Fibroblast of peridontal ligament (primary cell): ENCODE data around the gene GABPB2.

Source experiments
- DNase-seq: peaks from one replicate; pipeline ENCODE4 v3.0.0-alpha.2; 2010; ENCODE audit errors: extremely low read depth

The GABPB2 gene

DNA sequence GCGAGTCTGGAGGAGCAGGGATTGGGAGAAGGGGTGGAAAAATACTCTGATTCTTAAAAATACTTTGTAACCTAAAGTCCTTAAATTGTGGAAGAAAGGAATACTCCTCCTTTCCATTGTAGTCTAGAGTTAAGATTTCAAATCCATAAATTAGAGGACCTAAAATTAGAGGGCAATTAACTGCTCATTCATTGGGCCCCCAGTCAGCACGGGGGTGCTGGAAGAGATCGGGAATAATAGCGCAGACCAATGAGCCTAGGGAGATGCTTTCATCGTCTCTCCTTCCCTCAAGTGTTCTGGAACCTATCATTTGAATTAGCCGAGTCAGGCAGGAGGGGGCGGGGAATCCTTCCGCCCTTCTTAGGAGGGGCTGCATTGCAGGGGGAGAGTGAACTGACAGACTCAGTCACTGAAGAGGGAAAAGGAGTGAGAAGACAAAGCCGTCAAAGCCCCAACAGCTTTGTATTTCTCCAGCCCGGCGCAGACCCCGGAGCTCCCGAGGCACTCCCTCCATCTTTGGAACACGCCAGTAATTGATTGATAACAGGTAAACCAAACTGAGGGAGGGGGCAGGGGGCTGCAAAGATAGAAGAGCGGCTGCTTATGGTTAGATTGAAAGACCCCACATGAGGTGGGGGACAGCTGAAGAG is 10.4 kb upstream of the GABPB2 start, which contains the start of gene MLLT11:
Gene MLLT11, plus strand, starts transcription at position 391 of the 650 bp plus-strand sequence. CDS start 6,828 bp downstream, outside the sequence.
- DNase-seq, result peak; percentile 58

DNA sequence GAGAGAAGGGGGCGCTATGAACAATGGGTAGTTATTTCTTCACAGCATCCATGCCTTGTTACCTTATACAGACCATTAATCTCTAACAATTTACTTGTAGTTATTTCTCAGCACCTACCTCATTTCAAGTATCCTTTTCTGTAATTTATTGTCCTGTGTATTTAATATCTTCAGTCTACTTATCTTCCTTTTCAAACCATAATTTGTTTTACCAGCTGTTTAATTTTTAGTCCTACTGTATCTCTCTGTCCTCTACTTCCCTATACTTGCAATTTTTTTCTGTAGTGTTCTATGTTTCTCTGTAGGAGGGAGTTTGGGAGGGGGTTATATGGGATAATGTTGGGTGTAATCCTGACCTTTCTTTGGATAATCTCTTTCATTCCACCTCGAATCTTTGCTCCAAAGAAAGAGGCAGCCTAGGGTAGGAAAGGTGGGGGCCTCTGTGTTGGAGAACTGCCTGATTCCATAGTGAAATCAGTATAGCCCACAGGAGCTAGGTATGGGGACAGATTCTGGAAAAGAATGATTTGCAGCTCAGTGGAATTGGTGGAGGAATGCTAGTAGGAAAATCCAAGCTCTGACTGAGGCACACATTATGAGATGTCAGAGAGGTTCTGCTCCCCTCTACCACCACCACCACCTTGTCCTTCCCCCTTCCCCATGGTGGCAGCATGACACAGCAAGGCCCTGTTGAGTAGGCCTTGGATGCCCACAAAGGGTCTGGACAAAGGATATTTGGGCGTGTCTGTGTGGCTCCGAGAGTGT is 9.7 kb upstream of the GABPB2 start:
- peak; percentile 12 for DNase-seq

DNA sequence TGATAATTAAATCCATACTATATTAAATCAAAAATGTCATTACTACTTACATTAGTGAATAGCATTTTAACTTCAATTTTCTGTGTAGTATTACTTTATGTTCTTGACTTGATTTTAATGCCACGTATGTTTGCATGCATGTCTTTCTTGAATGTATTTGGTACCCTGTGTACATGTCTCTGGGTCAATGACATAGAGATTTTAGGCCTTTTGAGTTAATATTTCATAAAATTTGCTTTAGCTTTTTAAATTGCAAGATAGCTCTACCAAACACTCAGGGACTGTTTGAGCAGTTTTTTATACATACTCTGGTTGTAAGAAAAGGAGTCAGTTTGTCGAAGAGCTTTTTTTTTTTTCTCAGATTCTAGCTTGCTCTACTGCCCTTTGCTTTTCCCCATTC is 8.9 kb upstream of the GABPB2 start:
- peak; percentile 24 for DNase-seq

DNA sequence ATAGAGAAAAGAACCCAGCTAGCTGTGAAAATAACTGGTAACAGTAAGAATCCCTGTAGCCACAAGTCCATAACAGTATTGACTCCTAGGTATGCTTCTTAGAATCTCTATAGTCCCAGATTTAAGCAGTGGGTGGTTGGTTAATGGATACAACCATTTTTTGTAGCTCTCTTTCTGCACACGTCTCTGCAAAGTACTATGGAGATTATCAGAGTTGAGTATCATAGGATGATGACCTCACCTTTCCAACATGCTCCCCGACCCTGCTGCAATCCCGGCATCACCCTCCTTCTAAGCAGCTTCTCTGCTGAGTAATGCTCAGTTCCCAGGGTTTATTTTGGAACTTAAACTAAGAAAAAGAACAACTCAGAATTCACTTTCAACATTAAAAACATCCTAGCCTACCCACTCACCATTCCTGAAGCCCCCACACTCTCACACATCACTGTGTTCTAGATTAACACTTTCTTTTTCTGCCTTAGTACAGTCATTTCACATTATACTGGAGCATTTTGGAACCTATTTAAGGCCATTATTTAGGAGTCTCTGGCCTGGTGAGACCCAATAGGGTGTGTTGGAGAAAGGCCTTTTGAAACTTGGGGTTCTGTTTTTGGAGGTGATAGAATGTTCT is 7.7 kb upstream of the GABPB2 start:
- peak; percentile 90 for DNase-seq

DNA sequence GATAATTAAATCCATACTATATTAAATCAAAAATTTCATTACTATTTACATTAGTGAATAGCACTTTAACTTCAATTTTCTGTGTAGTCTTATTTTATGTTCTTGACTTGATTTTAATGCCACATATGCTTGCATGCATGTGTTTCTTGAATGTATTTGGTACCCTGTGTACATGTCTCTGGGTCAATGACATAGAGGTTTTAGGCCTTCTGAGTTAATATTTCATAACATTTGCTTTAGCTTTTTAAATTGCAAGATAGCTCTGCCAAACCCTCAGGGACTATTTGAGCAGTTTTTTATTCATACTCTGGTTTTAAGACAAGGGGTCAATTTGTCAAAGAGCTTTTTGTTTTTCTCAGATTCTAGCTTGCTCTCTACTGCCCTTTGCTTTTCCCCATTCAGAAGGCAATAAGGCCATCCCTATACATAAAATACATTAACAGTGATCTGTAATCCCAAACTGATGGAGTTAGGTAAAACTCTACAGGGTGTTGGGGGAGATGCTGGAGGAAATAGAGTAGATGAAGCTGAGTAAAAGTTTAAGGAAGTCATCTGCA is 5.4 kb upstream of the GABPB2 start:
- no peak for DNase-seq

DNA sequence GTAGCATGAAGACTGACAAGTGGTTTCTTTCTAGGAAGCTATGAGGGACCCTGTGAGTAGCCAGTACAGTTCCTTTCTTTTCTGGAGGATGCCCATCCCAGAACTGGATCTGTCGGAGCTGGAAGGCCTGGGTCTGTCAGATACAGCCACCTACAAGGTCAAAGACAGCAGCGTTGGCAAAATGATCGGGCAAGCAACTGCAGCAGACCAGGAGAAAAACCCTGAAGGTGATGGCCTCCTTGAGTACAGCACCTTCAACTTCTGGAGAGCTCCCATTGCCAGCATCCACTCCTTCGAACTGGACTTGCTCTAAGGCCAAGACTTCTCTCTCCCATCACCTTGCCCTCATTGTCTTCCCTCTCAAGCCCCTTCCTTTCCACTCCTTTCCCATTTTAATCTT is 3.4 kb upstream of the GABPB2 start:
- DNase-seq, result no peak

DNA sequence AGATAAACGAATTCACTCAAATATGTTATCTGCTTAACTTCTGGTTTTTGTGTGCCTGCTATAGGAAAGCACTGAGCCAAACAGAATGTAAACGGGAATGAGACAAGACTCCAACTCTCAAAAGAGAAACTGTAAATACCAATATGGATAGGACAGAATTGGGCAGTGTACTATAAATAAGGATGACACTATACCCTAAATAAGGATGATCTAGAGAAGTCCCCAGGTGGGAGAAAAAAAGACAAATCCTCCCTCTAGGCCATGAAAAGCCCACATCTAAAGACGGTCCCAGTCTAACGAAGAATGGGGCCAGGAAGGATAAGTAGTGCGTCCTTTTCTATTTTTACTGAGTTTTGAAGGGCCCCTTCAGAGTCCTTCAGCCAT is 1.5 kb upstream of the GABPB2 start:
- no peak for DNase-seq

DNA sequence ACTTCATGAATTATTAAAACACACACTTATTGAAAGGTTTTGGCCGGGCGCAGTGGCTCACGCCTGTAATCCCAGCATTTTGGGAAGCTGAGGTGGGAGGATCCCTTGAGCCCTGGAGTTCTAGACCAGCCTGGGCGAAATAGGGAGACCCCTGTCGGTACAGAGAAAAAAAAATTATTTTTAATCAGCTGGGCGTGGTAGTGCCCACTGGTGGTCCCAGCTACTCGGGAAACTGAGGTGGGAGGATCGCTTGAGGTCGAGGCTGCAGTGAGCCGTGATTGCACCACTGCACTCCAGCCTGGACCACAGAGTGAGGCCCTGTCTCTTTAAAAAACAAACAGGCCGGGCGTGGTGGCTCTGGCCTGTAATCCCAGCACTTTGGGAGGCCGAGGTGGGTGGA is 1.7 kb downstream of the GABPB2 start:
- no peak for DNase-seq

DNA sequence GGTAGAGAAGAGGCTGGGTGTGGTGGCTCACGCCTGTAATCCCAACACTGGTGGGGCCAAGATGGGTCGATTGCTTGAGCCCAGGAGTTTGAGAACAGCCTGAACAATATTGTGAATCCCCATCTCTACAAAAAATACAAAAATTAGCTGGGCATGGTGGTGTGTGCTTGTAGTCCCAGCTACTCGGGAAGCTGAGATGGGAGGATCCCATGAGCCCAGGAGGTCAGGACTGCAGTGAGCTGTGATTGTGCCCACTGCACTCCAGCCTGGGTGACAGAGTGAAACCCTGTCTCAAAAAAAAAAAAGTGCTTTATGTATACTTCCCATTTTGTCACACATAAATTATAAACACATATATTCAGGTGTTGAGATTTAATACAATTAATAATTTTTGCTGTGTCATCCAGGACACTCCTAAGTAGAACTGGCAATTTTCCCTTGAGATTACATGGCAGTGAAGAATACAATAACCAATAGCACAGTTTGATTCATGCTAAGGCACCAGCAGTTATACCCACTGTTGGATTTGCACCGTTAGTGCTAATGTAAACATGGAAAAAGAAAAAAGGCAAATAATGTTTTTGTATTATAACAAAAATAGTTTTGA is 15.5 kb downstream of the GABPB2 start:
- DNase-seq, result no peak

DNA sequence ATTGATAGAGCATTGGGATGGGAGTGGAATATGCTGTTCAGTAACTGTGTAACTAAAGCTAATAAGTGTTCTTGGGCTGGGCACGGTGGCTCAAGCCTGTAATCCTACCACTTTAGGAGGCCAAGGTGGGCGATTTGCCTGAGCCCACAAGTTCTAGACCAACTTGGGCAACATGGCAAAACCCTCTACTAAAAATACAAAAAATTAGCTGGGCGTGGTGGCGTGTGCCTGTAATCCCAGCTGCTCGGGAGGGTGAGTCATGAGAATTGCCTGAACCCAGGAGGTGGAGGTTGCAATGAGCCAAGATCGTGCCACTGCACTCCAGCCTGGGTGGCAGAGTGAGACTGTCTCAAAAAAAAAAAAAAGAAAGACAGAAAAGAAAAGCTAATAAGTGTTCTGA is 26.9 kb downstream of the GABPB2 start:
- DNase-seq, result peak; percentile 19

DNA sequence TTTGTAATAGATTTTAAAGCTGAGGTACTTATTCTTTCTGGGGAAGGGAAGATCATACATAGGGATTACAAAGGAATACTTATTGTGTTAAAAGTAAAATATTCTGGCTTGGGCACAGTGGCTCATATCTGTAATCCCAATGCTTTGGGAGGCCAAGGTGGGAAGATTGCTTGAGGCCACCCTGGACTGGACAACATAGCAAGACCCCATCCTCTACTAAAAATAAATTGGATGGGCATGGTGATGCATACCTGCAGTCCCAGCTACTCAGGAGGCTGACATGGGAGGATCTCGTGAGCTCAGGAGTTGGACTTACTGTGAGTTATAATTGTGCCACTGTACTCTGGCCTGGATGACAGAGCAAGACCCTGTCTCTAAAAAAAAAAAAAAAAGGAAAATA is 27.6 kb downstream of the GABPB2 start:
- no peak for DNase-seq

DNA sequence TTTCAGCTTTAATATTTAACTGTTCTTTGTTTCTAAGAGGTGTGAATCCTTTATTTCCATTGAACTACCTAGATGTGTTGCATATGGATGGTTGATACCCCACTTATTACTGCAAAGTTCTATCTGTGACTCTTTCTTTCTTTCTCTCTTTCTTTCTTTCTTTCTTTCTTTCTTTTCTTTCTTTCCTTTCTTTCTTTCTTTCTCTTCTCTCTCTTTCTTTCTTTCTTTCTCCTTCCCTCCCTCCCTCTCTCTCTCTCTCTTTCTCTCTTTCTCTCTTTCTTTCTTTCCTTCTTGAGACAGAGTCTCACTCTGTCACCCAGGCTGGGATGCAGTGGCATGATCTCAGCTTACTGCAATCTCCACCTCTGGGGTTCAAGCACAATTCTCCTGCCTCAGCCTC is 34.1 kb downstream of the GABPB2 start:
- DNase-seq, result no peak

DNA sequence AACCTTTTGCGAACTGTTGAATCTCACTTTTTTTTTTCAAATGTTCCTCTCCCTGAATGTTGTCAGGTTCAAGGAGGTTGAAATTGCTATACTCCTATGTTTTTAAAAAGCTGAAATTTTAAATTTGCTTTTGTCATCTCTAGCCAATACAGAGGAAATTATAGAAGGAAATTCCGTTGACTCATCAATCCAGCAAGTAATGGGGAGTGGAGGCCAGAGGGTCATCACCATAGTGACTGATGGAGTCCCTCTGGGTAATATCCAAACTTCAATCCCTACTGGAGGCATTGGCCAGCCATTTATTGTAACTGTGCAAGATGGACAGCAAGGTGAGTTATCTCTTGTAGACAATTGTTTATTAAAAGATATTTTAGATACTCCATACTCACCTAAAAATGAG is 36.3 kb downstream of the GABPB2 start:
- peak; percentile 35 for DNase-seq

DNA sequence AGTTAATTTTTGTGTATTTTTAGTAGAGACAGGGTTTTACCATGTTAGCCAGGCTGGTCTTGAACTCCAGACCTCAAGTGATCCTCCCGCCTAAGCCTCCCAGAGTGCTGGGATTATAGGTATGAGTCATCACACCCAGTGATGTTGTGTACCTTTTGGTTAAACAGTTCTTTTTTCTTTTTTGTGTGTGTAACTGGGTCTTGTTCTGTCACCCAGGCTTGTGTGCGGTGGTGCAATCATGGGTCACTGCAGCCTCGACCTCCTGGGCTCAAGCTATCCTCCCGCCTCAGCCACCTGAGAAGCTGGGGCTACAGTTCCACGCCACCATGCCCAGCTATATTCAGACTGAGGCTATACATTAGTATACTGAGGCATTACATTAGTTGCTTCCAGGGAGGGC is 37.8 kb downstream of the GABPB2 start:
- no peak for DNase-seq

DNA sequence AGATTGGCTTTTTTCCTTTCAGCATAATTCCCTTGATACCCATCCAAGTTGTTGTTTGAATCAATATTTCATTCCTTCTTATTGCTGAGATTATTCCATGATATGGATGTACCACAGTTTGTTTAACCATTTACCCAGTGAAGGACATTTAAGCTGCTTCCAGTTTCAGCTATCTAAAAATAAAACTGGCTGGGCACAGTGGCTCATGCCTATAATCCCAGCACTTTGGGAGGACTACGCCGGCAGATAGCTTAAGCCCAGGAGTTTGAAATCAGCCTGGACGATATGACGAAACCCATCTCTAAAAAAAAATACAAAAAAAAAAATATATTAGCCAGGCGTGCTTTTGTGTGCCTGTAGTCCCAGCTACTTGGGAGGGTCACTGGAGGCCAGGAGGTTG is 43.3 kb downstream of the GABPB2 start:
- DNase-seq, result no peak

DNA sequence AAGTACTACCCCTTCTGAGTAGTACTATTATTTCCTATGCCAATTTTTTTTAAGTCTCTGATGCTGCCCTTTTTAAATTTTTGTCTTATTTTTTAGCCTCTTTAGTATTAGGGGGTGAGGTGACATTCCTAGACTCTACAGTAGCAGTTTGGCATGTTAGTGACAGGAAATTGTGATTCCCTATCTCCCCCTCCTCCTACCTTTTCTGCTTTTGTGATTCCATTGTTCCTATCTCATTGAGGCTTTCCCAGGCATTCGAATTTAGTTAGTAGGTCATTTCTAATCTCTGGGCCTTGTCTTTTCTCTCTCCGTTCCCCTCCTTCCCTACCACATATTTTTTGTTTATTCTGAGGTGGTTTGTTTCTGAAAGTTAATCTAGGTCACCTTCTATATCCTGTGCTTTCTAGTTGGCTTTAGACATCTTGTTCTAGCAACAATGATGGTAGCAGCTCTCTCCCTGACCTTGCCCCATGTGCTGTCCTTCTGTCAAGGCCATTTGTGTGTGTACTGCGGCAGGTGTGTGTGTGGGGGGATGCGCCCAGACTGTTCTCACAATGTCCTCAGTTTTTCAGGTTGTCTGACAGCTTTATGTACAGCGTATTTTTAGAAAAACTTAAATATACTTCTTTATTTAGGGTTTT is 54.3 kb downstream of the GABPB2 start:
- DNase-seq, result no peak

DNA sequence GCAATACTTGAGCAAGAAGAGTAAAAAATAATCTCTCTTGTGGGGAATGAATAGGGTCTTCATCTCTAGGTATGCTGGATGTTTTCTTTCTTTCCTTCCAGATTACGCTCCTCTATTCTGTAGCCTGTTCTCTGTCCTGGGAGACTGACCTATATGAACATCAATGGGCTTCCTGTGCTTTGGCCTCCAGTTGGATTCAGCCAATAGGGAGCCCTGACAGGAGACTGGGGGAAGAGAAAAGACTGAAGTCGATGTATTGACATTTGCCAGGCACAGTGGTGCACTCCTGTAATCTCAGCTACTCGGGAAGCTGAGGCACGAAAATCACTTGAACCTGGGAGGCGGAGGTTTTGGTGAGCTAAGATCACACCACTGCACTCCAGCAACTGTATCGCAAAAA is 58.2 kb downstream of the GABPB2 start:
- DNase-seq, result no peak

DNA sequence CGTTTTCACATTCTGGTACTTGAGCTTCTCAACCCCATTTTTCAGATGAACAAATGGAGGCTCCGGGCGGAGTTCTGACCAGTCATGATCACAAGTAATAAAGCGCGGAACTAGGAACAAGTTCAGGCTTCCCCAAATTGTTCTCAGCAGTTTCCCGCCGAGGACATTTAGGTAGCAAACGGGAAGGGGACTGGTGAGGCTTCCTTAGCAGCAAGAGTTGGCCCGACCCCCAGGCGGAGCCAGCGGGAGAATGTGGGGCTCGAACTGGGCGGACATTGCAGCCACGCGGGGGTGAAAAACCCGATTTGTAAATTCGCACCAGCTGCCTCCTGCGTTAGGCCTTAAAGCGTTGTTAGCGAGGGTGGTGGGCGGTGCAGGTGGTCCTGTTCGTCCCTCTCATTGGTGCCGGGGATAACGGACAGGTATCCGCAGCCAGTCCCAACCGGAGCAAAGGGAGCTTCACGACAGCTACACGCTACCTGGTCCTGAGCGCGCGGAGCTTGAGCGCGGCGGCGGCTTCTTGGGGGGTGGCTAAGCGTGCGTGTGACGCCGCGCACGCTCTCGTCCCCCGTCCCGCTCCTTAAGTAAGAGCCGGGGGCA is 60.5 kb downstream of the GABPB2 start:
- DNase-seq, result peak; percentile 76

DNA sequence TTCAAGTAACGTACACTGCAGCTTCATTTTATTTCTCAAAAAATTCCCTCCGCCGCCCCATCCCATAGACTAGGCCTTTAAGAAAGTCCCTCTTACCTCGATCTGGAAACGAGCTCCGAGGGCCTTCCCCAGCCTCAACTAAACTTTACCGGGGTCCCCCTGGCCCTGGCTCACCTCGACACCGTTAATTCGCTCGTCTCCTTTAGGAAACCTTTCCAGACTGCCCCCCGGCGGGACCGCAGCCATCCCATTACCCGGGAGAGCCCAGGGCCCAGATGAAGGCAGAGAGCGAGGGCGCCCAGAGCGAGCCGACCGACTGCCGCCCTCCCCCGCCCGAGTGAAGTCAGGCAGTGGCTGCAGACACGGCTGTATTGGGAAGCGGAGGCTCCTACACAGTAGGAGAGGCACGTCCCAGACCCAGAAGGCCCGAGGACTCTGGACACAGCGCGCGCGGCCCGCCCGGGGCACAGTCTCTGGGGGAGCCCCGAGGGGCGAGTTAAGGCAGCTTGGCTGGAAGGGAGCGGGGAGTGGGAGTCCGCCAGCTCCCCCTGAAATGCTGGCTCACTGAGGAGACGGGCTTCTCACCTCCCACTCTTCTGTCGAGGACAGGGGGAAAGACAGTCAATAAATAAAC is 61.3 kb downstream of the GABPB2 start:
- DNase-seq, result no peak

DNA sequence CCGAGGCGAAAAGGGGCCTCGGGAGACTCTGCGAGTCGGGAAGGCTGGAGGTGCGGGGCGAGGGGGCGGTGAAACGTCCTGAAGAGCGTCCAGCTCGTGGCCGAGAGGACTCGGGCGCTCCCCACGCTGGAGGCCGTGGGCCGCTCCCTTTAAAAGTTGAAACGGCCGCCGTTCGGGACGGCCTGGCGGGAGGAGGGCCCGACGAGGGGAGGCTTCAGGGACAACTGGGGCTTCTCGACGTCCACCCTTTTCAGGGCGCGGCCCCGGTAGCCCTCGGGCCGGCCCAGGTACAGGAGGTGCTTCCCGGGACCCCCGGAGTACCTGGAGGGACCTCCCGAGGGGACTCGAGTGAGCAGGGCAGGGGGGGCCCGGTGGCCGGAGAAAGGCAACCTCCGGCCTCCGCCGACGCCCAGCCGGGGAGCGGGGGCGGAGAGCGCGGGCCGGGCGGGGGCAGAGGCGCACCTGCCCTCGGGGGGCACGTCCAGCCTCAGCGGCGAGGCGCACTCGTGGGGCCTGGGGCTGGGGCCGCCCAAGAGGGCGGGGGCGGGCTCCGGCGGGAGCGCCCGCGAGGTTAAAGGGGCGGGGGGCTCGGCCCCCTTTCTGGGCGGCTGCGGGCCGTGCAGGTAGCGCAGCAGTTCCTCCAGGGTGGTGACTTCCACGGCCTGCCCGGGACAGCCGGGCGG is 61.9 kb downstream of the GABPB2 start:
- no peak for DNase-seq
